ENCODE data around the gene IGLL5. TPM values are rescaled to one million over a fixed set of nuclear protein-coding genes. Genes with fewer than 3 reads are reported as not detected.

Gene IGLL5
- total RNA-seq, 1 donor from 2014 or later = not detected

DNA sequence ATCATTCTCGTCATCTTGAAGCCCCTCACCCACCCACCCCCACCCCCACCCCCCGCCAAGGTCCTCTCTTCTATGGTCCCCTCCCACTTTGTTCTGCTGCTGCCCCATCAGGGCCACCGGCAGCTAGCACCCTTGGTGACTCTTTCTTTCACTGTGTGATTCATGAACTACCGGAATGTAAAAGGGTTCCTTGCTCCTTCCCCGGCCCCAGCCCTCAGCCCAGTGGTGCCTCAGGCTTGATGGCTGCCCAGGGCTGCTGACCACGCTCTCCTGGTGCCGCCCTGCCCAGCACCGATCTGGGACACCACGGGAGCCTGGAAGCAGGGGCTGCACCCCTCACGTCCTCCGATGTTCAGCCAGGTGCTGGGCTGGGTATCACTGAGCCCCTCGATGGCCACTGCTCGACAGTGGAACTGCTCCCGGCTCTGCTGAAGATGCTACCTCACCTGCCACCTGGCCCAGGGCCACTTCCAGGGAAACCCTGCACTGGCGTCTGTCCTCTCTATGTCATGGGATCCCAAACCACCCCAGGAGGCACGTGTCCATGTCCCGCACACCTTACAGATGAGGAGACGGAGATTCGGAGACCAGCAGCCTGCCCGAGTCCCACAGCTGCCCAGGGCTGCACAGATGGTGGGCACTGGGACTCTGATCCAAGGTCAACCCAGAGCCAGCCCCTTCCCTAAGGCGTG lies 39.7 kb downstream of the IGLL5 start:
- DNase-seq (ENCODE audit: low read depth in 2 of 2) = no peak

DNA sequence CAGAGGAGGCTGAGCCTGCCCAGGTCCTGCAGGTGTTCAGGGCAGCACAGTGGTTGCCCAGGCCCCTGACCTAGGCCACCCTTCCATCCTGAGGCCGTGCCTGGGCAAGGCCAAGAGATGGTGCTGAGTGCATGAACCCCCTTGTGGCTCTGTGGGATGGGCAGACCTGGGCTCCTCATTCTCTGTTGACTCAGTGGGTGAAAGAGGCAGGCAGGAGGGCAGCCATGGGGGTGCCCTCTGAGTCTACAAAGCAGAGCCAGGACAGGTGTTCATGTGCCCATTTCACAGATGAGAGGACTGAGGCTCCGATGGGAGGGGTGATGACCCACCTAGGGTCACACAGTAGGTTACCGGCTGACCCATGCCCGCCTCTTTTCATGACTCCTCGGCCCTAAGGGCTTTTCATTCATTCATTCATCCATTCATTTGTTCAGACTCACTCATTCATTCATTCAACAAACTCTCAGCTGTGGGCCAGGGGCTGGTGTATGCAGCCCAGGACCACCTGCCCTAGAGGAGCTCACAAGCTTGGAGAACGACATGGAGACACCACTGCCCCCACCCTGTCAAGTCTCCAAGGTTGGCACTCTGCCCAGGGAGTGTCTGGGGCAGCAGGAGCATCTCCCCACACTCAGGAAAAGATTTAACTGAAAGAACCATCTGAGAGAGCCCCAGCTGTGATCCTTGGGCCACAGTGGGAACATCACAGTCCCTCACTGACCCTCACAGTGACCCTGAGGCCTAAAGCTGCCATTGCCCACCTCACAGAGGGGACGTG lies 40.5 kb downstream of the IGLL5 start:
- no peak for DNase-seq (ENCODE audit: low read depth in 2 of 2)

GRCh38 chr22:22928666-22929380 lies 41.2 kb downstream of the IGLL5 start:
- peak in 1 of 2 donors; percentile 25 for DNase-seq (ENCODE audit: low read depth in 2 of 2)

DNA sequence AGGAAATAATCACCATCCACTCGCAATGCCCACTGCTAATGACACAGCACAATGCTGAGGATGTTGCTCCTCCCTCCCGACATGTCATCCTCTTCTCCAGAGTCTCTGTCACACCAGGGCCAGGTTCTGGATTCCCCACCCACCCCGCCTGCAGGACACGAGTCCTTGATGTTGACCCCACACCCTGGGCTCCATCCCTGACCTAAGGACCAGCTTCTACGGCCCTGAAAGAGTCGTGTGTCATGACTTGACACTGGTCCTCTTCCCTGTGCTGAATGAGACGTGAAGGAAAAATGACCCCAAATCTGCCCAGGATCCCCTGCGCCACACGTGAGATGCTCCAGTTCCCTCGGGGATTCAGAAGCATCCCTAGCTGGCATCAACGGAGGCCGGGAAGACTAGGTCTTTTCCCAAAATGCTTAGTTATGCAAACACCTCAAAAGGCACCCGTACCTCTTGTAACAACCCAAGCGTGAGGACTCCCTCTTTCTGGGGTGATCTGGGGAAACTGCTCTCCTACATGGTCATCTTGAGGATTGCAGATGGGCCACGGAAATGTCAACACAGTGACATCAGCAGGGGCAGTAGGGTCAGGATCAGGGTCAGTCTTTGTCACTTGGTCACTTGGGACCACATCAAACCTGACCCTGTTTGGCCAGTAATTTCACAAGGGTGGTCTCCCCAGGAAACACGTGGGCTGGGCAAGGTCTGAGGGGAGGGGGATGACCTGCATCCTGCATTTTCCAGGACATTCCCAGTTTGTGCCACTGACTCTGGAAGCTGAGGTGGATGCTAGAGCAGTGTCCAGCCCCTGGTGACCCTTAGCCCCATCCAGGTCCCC lies 42.0 kb downstream of the IGLL5 start:
- DNase-seq (ENCODE audit: low read depth in 2 of 2) = no peak

- DNase-seq (ENCODE audit: low read depth in 2 of 2) = no peak
Measured at GRCh38 chr22:22930222-22930497, 42.5 kb downstream of the IGLL5 start.

DNA sequence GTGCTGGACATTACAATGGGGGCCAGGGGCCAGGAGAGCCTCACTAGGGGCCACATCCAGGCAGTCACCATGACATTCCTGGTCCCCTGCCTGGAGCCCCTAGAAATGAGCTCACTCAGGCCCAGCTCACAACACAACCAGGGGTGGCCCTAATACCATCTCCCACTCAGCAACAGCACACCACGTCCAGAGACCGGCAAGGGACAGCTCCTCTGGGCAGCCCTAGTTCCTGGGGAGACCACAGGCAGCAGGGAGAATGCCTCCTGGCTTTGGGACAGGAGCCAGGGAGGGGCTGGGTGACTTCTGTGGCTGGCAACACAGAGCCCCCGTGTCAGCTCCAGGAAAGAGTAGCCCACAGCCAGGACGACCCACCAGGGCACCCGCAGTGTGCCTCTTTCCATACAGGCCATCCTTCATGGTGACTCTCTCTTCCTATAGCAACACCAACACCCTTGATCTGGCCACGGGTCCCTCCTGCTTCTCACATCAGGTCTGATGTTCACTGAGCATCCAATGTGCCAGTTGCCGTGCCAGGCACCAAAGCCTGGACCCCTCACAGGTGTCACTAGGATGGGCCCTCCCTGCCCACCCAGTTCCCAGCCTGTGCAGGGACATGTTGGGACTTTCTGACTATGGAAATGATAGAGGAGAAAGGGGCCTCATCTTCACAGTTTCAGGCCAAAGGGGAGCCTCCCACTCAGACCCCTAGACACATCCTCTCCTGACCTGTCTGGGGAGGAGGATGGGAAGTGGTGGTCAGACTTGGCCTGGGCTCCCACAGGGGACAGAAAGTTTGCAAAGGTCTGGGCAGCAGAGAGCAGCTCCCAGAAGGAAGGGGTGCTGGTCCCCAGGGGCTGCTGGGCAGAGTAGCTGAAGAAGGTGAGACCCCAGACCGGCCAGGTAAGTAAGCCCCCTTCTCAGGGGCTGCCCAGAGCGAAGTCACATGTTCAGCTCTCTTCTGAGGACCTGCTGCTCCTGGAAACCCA lies 43.2 kb downstream of the IGLL5 start:
- DNase-seq (ENCODE audit: low read depth in 2 of 2) = no peak

DNA sequence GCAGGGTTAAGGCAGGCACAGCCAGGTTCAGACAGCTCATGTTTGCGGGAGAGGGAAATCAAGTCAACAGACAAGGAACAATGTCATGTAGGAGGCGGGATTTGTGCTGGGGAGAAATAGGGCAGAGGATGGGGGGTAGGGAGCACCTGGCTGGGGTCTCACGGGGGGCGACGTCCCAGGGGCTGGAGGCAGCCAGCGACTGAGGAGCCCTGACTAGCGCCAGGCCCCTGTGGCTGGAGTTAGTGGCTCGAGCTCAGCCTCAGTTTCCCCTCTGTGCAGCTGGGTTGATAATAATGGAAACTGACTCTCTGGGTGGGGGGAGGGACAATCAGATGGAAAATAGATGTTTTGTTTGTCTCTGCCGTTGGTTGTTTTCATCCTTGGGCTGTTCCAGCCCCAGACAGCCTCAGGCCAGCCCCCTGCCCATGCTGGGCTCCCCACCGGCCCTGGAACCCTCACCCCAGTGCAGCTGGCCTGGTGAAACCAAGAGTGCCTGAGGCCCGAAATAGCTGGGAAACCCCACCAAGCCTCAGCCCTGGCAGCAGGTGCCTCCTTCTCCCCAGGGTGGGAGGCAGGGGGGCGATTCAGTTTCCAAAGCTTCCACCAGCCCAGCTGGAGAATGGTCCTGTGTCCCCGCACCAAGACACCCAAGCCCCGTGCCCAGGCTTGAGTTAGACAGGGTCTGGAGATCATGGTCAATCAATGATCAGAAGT lies 44.1 kb downstream of the IGLL5 start:
- DNase-seq (ENCODE audit: low read depth in 2 of 2) = no peak

DNA sequence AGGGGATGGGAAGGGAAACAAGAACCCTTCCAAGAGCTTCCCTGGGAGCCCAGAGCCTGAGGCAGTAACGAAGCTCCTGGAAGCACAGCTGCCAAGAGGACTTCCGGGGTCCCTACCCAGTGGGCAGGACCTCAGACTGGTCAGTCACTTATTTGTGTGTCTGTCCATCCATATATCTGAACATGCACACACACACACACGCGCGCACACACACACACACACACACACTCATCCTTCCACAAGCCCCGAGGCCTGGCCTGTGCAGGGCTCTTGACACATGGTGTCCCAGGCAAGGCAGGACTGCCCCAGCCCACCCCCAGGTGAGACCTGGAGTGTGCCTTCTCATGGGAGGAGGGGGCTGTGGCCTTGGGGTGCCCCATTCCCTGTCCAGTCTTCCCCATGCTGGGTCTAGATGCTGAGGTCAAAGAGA lies 44.9 kb downstream of the IGLL5 start:
- no peak for DNase-seq (ENCODE audit: low read depth in 2 of 2)

- no peak for DNase-seq (ENCODE audit: low read depth in 2 of 2)
Measured at GRCh38 chr22:22933100-22933806, 45.6 kb downstream of the IGLL5 start.

DNA sequence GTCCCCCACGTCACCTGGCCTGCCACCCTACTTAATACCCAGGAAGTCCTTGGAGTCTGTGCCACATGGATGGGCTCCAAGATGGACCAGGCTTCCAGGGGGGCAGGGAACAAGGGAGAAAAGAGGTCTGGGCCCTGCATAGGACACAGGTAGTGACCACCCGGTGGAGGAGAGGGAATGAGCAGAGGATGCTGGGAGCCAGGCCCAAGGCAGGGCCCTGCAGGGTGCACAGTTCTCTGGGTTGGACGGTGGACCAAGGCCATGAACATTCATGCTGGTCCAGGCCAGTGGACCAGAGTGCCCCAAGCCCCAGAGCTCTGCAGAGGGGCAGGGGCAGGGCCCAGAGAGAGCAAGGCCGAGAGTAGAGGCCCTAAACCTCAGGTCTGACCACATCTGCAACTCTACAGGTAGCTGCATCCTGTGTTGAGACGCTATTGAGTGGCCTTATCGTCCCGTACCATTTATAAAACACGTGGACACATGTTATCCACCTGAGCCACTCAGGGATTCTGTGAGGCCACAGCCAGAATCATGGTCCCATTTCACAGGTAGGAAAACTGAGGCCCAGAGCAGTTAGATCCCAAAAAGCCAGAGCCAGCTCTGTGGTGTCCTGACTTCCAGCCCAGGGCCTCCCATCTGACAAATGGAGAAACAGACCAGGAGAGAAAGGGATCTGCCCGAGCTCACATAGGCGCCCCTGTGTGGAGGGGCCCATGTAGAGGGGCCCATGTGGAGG lies 46.4 kb downstream of the IGLL5 start:
- DNase-seq (ENCODE audit: low read depth in 2 of 2) = no peak

DNA sequence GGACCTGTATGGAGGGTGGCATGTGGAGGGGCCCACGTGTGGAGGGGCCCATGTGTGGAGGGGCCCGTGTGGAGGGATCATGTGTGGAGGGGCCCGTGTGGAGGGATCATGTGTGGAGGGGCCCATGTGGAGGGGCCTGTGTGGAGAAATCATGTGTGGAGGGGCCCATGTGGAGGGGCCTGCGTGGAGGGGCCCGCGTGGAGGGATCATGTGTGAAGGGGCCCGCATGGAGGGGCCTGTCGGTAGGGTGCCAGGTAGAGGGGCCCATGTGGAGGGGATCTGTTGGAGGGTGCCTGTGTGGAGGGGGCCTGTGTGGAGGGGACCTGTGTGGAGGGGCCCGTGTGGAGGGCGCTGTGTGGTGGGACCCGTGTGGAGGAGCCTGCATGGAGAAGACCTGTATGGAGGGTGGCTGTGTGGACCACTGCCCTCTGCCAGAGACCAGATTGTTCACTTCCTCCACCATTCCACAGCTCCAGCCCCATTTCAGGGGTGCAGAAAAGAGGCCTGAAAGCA lies 47.0 kb downstream of the IGLL5 start:
- no peak for DNase-seq (ENCODE audit: low read depth in 2 of 2)

DNA sequence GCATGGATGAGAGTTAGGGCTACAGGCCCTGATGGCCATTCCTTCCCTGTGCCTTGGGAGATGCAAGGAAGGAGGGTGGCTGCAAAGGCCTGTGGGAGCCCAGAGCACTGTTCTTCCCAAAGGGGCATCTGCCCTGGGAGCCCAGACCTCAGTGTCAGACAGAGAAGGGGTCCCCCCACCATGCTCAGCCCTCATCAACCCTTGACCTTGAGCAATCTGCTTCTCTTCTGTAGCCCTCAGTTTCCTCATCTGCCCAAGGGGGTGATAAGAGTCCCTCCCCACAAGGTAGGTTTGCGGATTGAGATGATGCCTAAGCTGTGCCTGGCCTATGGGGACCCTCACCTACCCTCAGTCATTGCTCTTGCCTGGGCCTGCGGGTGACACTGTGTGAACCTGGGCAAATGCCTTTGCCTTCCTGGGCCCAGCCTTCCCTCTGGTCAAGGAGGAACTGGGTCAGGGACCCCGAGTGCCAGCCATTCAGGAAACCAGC lies 47.5 kb downstream of the IGLL5 start:
- no peak for DNase-seq (ENCODE audit: low read depth in 2 of 2)

DNA sequence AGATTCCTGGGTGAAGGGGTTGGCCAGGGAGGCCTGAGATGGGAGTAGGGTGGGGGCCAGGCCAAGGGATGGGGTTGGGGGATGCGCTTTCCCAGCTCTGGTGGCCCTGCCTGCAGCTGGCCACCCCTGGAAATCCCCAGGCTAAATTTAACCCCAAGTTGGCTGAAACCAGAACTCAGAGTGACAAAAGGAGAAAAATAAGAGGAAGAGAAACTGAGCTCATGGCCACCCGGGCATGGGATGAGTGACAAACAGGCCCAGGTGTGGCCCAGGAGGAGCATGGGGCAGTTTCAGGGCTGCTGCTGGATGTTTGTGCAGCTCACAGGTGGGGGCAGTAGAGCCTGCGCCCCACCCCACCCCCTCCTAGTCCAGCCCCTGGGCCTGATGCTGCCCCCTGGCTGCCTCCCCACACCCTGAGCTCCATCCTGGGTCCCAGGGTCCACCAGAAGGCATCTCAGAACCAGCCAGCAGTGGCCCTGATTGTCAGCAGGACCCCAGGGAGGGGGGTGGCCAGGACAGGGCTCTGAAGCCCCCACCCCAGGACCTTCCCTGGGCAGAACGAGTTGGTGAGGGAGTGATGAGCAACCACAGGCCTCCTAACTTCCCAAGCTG lies 48.0 kb downstream of the IGLL5 start:
- DNase-seq (ENCODE audit: low read depth in 2 of 2) = no peak

- DNase-seq (ENCODE audit: low read depth in 2 of 2) = no peak
Measured at GRCh38 chr22:22936180-22936914, 48.7 kb downstream of the IGLL5 start.

DNA sequence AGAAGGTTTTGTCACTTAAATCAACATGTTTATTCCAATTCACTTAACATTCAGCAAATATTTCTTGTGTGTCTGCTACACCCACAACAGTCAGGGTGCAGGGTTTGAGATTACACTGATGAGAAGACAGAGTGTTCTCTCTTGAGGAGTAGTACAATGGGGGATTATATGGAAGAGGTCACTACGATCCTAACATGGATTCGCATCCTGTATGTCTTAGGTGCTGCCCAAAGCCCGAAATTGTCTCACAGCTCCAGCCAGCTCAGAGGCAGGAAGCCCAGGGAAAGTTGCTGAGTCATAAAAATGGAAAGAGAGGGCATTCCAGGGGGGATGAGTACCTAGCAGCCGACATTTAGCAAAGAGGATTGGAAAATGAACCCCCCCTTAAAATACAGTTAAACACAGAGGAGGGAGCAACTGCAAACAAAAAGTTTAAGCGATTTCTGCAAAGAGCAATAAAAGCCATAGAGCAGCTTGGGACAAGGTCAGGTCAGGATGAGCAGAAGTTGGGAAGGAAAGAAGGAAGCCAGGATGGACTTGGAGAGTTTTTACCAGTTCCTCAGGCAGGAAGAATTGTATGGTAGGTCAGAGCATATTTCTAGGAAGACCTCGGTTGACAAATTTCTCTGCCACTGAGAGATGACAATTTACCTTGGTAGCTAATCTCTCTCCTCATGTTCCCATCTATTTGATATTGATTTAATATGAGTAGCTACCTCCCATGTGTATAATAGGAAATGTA lies 49.5 kb downstream of the IGLL5 start:
- no peak for DNase-seq (ENCODE audit: low read depth in 2 of 2)

- no peak for DNase-seq (ENCODE audit: low read depth in 2 of 2)
Measured at GRCh38 chr22:22937894-22938480, 50.4 kb downstream of the IGLL5 start.

All from lung microvascular endothelial cell (primary cell).